ENCODE data around the gene DDX41.

DNA sequence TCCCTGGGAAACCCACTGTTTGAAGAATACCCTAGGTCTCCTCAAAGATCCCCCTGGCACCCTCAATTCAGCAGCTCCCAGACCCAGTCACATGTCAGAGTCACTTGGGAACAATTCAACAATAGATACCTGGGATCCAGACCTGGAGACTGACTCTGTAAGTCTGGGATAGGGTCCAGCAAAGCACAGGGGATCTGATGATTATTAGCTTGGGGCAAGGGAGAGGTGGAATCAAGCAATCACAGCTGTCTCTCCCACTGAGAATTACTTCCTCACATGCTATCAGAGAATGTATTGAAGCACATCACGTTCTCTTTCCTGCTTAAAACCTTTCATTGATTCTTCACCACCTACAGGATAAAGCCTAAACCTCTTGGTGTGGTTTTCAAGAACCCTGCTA lies 31.7 kb upstream of the DDX41 start:
- TF ChIP-seq, protein P1, sequence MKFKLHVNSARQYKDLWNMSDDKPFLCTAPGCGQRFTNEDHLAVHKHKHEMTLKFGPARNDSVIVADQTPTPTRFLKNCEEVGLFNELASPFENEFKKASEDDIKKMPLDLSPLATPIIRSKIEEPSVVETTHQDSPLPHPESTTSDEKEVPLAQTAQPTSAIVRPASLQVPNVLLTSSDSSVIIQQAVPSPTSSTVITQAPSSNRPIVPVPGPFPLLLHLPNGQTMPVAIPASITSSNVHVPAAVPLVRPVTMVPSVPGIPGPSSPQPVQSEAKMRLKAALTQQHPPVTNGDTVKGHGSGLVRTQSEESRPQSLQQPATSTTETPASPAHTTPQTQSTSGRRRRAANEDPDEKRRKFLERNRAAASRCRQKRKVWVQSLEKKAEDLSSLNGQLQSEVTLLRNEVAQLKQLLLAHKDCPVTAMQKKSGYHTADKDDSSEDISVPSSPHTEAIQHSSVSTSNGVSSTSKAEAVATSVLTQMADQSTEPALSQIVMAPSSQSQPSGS (CRISPR knock-in tag; IDR thresholded peaks at IDR 0.05; ENCODE audit: borderline replicate concordance, low read depth) = no peak
- TF ChIP-seq ZNF396 (CRISPR knock-in tag; IDR thresholded peaks at IDR 0.05; ENCODE audit: borderline replicate concordance) = no peak
- no peak for TF ChIP-seq FOXJ3 (CRISPR knock-in tag; IDR thresholded peaks at IDR 0.05; ENCODE audit: borderline replicate concordance)
- no peak for TF ChIP-seq MAX (CRISPR knock-in tag; IDR thresholded peaks at IDR 0.05)
- no peak for TF ChIP-seq CTCF (IDR thresholded peaks at IDR 0.05)
- TF ChIP-seq ZNF138 (CRISPR knock-in tag; conservative IDR thresholded peaks at IDR 0.05) = no peak
- TF ChIP-seq ARID4B (CRISPR knock-in tag; IDR thresholded peaks at IDR 0.05; ENCODE audit: borderline replicate concordance) = no peak
- no peak for TF ChIP-seq MXD4 (CRISPR knock-in tag; IDR thresholded peaks at IDR 0.05; ENCODE audit: borderline replicate concordance)
- TF ChIP-seq RELA (CRISPR knock-in tag; IDR thresholded peaks at IDR 0.05; ENCODE audit: borderline replicate concordance) = no peak
- TF ChIP-seq, protein P2, sequence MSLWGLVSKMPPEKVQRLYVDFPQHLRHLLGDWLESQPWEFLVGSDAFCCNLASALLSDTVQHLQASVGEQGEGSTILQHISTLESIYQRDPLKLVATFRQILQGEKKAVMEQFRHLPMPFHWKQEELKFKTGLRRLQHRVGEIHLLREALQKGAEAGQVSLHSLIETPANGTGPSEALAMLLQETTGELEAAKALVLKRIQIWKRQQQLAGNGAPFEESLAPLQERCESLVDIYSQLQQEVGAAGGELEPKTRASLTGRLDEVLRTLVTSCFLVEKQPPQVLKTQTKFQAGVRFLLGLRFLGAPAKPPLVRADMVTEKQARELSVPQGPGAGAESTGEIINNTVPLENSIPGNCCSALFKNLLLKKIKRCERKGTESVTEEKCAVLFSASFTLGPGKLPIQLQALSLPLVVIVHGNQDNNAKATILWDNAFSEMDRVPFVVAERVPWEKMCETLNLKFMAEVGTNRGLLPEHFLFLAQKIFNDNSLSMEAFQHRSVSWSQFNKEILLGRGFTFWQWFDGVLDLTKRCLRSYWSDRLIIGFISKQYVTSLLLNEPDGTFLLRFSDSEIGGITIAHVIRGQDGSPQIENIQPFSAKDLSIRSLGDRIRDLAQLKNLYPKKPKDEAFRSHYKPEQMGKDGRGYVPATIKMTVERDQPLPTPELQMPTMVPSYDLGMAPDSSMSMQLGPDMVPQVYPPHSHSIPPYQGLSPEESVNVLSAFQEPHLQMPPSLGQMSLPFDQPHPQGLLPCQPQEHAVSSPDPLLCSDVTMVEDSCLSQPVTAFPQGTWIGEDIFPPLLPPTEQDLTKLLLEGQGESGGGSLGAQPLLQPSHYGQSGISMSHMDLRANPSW (CRISPR knock-in tag; conservative IDR thresholded peaks at IDR 0.05; ENCODE audit: low read depth) = no peak
- TF ChIP-seq TP53 (CRISPR knock-in tag; IDR thresholded peaks at IDR 0.05) = no peak
- TF ChIP-seq KAT7 (CRISPR knock-in tag; IDR thresholded peaks at IDR 0.05; ENCODE audit: borderline replicate concordance) = no peak
- no peak for TF ChIP-seq NFE2L1 (CRISPR knock-in tag; IDR thresholded peaks at IDR 0.05)
- TF ChIP-seq ZNF423 (CRISPR knock-in tag; IDR thresholded peaks at IDR 0.05) = no peak

Measured in WTC11 (cell line).